Measurements from ENCODE around the gene HAAO. TPM values are rescaled to one million over a fixed set of nuclear protein-coding genes. Genes with fewer than 3 reads are reported as not detected.

Gene HAAO
- total RNA-seq, 1 experiment from 2014 or later = 47.5 TPM

GRCh38 chr2:42815726-42816125, 23.3 kb upstream of the HAAO start:
- ChIA-PET CTCF (no interaction called here), POLR2A (no interaction called here)
- H3K4me3 Mint-ChIP-seq (ENCODE audit: unreplicated experiment) = no peak overlapping the region
- H3K4me1 Mint-ChIP-seq (ENCODE audit: low read depth, unreplicated experiment) = peaks cover 11% of the 10 kb centered on the region
- no TSS peak for BruUV-seq (replicated peaks)
- DNase-seq = no peak
- intact Hi-C loops (cut with micrococcal nuclease; ENCODE audit: unreplicated experiment) = no loop called here
- no peaks in the 10 kb centered on the region for H3K9me3 Mint-ChIP-seq (ENCODE audit: unreplicated experiment)
- Histone ChIP-seq H3K4me3 (ENCODE audit: low read depth, low read length) (no peak overlapping the region), H3K27me3 (replicated peaks; ENCODE audit: control insufficient read depth, insufficient read depth, low read length) (no peaks in the 10 kb centered on the region), H3K36me3 (ENCODE audit: control insufficient read depth, insufficient read depth, low read length) (no peaks in the 10 kb centered on the region), H3K9me3 (no peaks in the 10 kb centered on the region), H3K4me1 (peaks cover 6% of the 10 kb centered on the region; the same call in 1 of the 2 replicates)
- H3K36me3 Mint-ChIP-seq (ENCODE audit: insufficient read depth, unreplicated experiment) = peaks cover 2% of the 10 kb centered on the region
- H3K27me3 Mint-ChIP-seq (ENCODE audit: insufficient read depth, unreplicated experiment) = no peaks in the 10 kb centered on the region
- no peak overlapping the region for H3K27ac Mint-ChIP-seq (ENCODE audit: unreplicated experiment)
- TF ChIP-seq, protein P1, sequence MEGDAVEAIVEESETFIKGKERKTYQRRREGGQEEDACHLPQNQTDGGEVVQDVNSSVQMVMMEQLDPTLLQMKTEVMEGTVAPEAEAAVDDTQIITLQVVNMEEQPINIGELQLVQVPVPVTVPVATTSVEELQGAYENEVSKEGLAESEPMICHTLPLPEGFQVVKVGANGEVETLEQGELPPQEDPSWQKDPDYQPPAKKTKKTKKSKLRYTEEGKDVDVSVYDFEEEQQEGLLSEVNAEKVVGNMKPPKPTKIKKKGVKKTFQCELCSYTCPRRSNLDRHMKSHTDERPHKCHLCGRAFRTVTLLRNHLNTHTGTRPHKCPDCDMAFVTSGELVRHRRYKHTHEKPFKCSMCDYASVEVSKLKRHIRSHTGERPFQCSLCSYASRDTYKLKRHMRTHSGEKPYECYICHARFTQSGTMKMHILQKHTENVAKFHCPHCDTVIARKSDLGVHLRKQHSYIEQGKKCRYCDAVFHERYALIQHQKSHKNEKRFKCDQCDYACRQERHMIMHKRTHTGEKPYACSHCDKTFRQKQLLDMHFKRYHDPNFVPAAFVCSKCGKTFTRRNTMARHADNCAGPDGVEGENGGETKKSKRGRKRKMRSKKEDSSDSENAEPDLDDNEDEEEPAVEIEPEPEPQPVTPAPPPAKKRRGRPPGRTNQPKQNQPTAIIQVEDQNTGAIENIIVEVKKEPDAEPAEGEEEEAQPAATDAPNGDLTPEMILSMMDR (IDR thresholded peaks at IDR 0.05; ENCODE audit: insufficient read depth in 1 of 2, low read depth in 1 of 2, low read length in 1 of 2, severe bottlenecking in 1 of 2, unreplicated experiment in 1 of 2) = no peak

DNA sequence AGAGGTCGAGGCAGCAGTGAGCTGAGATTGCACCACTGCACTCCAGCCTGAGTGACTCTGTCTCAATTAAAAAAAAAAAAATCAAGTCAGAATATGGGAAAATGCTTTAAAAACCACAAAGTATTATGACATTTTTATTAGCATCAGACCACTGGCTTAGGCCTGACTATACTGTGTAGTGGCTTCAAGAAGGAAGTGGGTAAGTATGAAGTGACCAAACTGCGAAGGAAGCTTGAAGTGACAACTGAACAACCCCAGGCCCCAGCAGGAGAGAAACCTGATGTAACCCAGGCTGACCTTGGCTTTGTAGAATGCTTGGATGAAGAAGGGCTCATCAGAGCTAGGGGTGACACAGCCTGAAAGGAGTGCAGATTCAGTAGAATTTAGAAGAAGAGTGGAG, 21.4 kb upstream of the HAAO start:
- intact Hi-C loops (cut with micrococcal nuclease; ENCODE audit: unreplicated experiment) = loop anchor here (5.0 kb wide), 1 partner anchor 414 kb away; the partner anchor contains the start of gene ZFP36L2
- BruUV-seq (replicated peaks) = no TSS peak
- H3K27me3 ChIP-seq (replicated peaks; ENCODE audit: control insufficient read depth, insufficient read depth, low read length) = no peaks in the 10 kb centered on the region
- Mint-ChIP-seq H3K9me3 (ENCODE audit: unreplicated experiment) (no peaks in the 10 kb centered on the region), H3K27me3 (ENCODE audit: insufficient read depth, unreplicated experiment) (no peaks in the 10 kb centered on the region), H3K27ac (ENCODE audit: unreplicated experiment) (no peak overlapping the region), H3K4me3 (ENCODE audit: unreplicated experiment) (no peak overlapping the region), H3K4me1 (ENCODE audit: low read depth, unreplicated experiment) (peaks cover 13% of the 10 kb centered on the region), H3K36me3 (ENCODE audit: insufficient read depth, unreplicated experiment) (peaks cover 9% of the 10 kb centered on the region)
- POLR2A ChIA-PET = no interaction called here
- H3K4me1 ChIP-seq = peaks cover 4% of the 10 kb centered on the region; the same call in 1 of the 2 replicates
- TF ChIP-seq, protein P1 (IDR thresholded peaks at IDR 0.05; ENCODE audit: insufficient read depth in 1 of 2, low read depth in 1 of 2, low read length in 1 of 2, severe bottlenecking in 1 of 2, unreplicated experiment in 1 of 2) = no peak
- no peaks in the 10 kb centered on the region for H3K9me3 ChIP-seq
- H3K4me3 ChIP-seq (ENCODE audit: low read depth, low read length) = no peak overlapping the region
- no peaks in the 10 kb centered on the region for H3K36me3 ChIP-seq (ENCODE audit: control insufficient read depth, insufficient read depth, low read length)
- CTCF ChIA-PET = interaction anchor here (0.6 to 1.3 kb wide), 4 partner anchors 10 to 415 kb away, joined by 3 to 17 read pairs (median 4); no protein-coding TSS in a partner anchor
- DNase-seq = no peak

- CTCF ChIA-PET = interaction anchor here (0.6 to 1.3 kb wide), 7 partner anchors 11 to 792 kb away, joined by 3 to 17 read pairs (median 3); no protein-coding TSS in a partner anchor
- H3K36me3 Mint-ChIP-seq (ENCODE audit: insufficient read depth, unreplicated experiment) = peaks cover 9% of the 10 kb centered on the region
- no peaks in the 10 kb centered on the region for H3K27me3 Mint-ChIP-seq (ENCODE audit: insufficient read depth, unreplicated experiment)
- H3K4me3 Mint-ChIP-seq (ENCODE audit: unreplicated experiment) = peak overlapping the region; percentile 47
- no peaks in the 10 kb centered on the region for H3K27me3 ChIP-seq (replicated peaks; ENCODE audit: control insufficient read depth, insufficient read depth, low read length)
- no peaks in the 10 kb centered on the region for H3K9me3 ChIP-seq
- peaks cover 14% of the 10 kb centered on the region for H3K4me1 Mint-ChIP-seq (ENCODE audit: low read depth, unreplicated experiment)
- no peaks in the 10 kb centered on the region for H3K36me3 ChIP-seq (ENCODE audit: control insufficient read depth, insufficient read depth, low read length)
- H3K4me3 ChIP-seq (ENCODE audit: low read depth, low read length) = no peak overlapping the region
- TF ChIP-seq, protein P1 (IDR thresholded peaks at IDR 0.05; ENCODE audit: insufficient read depth in 1 of 2, low read depth in 1 of 2, low read length in 1 of 2, severe bottlenecking in 1 of 2, unreplicated experiment in 1 of 2) = peak; percentile 59 to 92
- POLR2A ChIA-PET = no interaction called here
- intact Hi-C loops (cut with micrococcal nuclease; ENCODE audit: unreplicated experiment) = loop anchor here (5.0 kb wide), 1 partner anchor 414 kb away; the partner anchor contains the start of gene ZFP36L2
- DNase-seq = peak in 1 of 2 experiments; percentile 44
- peak overlapping the region; percentile 19 for H3K27ac Mint-ChIP-seq (ENCODE audit: unreplicated experiment)
- no peaks in the 10 kb centered on the region for H3K9me3 Mint-ChIP-seq (ENCODE audit: unreplicated experiment)
- H3K4me1 ChIP-seq = peaks cover 5% of the 10 kb centered on the region; the same call in 1 of the 2 replicates
- BruUV-seq (replicated peaks) = no TSS peak
These were observed 20.6 kb upstream of the HAAO start for GRCh38 chr2:42812899-42813479.
